ENCODE results near the gene WWOX.

DNA sequence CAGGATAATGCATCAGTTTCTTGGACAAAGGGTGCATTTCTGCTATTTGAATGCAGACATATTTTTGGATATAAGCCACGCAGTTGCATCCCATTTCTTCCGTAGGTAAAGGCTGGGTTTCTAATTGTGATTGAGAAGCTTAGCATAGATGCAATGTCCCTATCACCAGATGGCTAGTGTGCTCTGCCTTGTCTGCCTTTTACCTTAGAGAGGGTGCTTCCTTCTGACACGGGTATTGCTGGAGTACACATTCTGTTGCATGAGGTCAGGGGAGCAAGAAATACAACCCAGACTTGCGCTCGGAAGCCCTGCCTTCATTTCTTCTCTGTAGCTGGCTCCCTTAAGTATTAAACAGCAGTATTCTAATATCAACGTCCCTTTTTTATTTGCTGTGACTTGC lies 337.4 kb downstream of the WWOX start:
- TF ChIP-seq MAZ (IDR thresholded peaks at IDR 0.05; ENCODE audit: borderline replicate concordance, low read depth, low read length): no peak
- no peak for TF ChIP-seq POLR2A (IDR thresholded peaks at IDR 0.05; ENCODE audit: low read depth, low read length)
- TF ChIP-seq, protein P1, sequence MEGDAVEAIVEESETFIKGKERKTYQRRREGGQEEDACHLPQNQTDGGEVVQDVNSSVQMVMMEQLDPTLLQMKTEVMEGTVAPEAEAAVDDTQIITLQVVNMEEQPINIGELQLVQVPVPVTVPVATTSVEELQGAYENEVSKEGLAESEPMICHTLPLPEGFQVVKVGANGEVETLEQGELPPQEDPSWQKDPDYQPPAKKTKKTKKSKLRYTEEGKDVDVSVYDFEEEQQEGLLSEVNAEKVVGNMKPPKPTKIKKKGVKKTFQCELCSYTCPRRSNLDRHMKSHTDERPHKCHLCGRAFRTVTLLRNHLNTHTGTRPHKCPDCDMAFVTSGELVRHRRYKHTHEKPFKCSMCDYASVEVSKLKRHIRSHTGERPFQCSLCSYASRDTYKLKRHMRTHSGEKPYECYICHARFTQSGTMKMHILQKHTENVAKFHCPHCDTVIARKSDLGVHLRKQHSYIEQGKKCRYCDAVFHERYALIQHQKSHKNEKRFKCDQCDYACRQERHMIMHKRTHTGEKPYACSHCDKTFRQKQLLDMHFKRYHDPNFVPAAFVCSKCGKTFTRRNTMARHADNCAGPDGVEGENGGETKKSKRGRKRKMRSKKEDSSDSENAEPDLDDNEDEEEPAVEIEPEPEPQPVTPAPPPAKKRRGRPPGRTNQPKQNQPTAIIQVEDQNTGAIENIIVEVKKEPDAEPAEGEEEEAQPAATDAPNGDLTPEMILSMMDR (conservative IDR thresholded peaks at IDR 0.05; ENCODE audit: low read depth, low read length): no peak
- TF ChIP-seq FOS (IDR thresholded peaks at IDR 0.05; ENCODE audit: low read depth, low read length): no peak
- TF ChIP-seq BHLHE40 (IDR thresholded peaks at IDR 0.05; ENCODE audit: low read depth, low read length): no peak
- no peak for TF ChIP-seq RFX5 (IDR thresholded peaks at IDR 0.05; ENCODE audit: low read depth, low read length)
- TF ChIP-seq MXI1 (IDR thresholded peaks at IDR 0.05; ENCODE audit: borderline replicate concordance, low read depth, low read length): no peak
- TF ChIP-seq, protein P2, sequence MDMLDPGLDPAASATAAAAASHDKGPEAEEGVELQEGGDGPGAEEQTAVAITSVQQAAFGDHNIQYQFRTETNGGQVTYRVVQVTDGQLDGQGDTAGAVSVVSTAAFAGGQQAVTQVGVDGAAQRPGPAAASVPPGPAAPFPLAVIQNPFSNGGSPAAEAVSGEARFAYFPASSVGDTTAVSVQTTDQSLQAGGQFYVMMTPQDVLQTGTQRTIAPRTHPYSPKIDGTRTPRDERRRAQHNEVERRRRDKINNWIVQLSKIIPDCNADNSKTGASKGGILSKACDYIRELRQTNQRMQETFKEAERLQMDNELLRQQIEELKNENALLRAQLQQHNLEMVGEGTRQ (IDR thresholded peaks at IDR 0.05; ENCODE audit: low read depth, low read length): no peak
- no peak for TF ChIP-seq MAFK (IDR thresholded peaks at IDR 0.05; ENCODE audit: low read depth, low read length)
- no peak for TF ChIP-seq RCOR1 (IDR thresholded peaks at IDR 0.05; ENCODE audit: insufficient replicate concordance, low read length)
- TF ChIP-seq CEBPB (IDR thresholded peaks at IDR 0.05; ENCODE audit: low read depth, low read length): no peak
- TF ChIP-seq RAD21 (IDR thresholded peaks at IDR 0.05; ENCODE audit: low read length): no peak
- TF ChIP-seq SMC3 (IDR thresholded peaks at IDR 0.05; ENCODE audit: low read depth, low read length): no peak
- TF ChIP-seq CHD1 (IDR thresholded peaks at IDR 0.05; ENCODE audit: low read depth, low read length): no peak
